ENCODE measurements around the gene IQCB1. TPM values are rescaled to one million over a fixed set of nuclear protein-coding genes. Genes with fewer than 3 reads are reported as not detected.
"Not testable (repeated sequence)": the region's sequence is repeated elsewhere in the genome, so short reads cannot be mapped to it uniquely, and the experiment has no call there.

Gene IQCB1
- total and polyA plus RNA-seq, 11 donors, result 5.1 to 10.3 (median 6.3) TPM

DNA sequence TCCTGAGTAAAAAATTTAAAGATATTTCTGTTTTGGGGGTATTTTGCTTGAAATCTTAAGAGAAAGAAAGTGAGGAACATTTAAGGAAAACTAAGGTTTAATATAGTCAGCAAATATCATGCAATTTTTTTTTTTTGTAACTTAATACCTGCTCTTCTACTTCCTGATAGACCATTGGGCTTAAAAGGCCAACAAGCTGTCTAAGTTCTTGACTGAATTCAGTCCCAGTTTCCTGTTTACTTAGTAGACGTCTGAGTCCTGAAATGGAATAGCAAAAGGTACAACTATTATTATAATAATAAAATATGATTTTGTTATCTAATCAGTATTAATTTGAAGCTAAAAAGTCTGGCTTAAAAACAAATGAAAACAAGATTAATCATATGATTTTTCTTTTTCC is 37.9 kb downstream of the IQCB1 start:
- Histone ChIP-seq H3K27ac (no peak overlapping the region), H3K36me3 (peaks cover 0 to 53% (median 28%) of the 10 kb centered on the region in 9 donors), H3K9me3 (no peaks in the 10 kb centered on the region), H3K4me1 (no peaks in the 10 kb centered on the region), H3K27me3 (no peaks in the 10 kb centered on the region), H3K4me3 (no peak overlapping the region)
- ATAC-seq (no peak), DNase-seq (no peak)
- WGBS, 4 donors, result 42 to 65% (median 54%) methylated on average over 1 of the region's 1 CpG
- intact Hi-C loops (cut with DNase I), result no loop called here
- TF ChIP-seq, protein P1, sequence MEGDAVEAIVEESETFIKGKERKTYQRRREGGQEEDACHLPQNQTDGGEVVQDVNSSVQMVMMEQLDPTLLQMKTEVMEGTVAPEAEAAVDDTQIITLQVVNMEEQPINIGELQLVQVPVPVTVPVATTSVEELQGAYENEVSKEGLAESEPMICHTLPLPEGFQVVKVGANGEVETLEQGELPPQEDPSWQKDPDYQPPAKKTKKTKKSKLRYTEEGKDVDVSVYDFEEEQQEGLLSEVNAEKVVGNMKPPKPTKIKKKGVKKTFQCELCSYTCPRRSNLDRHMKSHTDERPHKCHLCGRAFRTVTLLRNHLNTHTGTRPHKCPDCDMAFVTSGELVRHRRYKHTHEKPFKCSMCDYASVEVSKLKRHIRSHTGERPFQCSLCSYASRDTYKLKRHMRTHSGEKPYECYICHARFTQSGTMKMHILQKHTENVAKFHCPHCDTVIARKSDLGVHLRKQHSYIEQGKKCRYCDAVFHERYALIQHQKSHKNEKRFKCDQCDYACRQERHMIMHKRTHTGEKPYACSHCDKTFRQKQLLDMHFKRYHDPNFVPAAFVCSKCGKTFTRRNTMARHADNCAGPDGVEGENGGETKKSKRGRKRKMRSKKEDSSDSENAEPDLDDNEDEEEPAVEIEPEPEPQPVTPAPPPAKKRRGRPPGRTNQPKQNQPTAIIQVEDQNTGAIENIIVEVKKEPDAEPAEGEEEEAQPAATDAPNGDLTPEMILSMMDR (IDR thresholded peaks at IDR 0.05), result no peak
- no peak for TF ChIP-seq POLR2A (IDR thresholded peaks at IDR 0.05)

DNA sequence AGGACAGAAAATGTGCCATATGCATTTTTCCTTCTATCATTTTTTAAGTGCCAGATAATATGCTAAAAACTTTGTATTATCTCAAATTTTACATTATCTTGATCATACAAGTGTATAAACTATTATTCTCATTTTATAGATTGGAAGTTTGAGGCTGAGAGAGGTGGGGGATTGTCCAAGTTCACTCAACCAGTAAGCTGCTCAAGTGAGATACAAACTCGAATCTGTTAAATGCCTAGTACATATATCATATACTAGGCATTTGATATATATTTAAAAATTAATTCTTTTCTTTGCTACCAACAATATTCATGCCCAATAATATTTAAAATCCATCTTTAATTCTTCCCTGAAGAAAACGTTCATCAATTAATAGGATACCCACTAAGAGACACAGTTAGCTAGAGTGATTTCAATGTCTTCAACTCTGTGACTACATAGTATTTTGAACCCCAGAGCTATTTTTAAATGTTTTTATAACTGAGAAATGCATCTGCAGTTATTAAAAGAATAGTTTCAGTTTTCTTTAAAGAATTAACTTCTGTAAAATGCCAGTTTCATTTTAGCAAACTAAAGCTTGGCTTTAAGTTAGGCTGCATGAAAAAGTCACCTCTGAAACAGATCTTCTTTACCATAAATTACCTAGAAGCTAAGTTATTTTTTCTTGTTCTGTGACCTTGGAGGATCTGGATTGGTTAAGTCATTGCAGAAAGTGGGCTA is 40.4 kb downstream of the IQCB1 start:
- Histone ChIP-seq H3K9me3 (no peaks in the 10 kb centered on the region), H3K27ac (no peak overlapping the region), H3K36me3 (peaks cover 0 to 73% (median 37%) of the 10 kb centered on the region in 9 donors), H3K4me1 (no peaks in the 10 kb centered on the region), H3K4me3 (no peak overlapping the region), H3K27me3 (no peaks in the 10 kb centered on the region)
- intact Hi-C loops (cut with DNase I), result no loop called here
- no peak for DNase-seq
- TF ChIP-seq, protein P1 (IDR thresholded peaks at IDR 0.05), result no peak
- no peak for TF ChIP-seq POLR2A (IDR thresholded peaks at IDR 0.05)
- WGBS, 4 donors, result 90 to 95% (median 92%) methylated on average over 2 of the region's 2 CpGs
- no peak for ATAC-seq

DNA sequence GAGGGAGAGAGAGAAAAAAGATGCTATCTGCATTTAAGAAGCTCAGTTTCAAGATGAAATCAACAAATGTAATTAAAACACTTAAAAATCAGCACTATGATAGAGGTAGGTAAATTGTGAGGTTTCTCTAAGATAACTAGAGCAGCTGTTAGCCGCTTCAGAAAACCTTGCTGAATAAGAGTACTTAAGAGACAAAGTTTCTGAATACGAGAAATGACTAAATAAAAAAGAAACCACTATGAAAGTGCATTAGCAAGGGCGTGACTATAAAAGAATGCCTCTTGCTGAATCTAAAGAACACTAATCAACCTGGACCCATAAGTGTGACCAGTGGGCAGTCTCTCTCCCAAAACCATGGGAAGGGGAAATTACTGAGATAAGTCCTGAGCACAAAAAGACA is 41.8 kb downstream of the IQCB1 start:
- H3K4me1 ChIP-seq, result no peaks in the 10 kb centered on the region
- ATAC-seq, result no peak
- H3K36me3 ChIP-seq, result peaks cover 0 to 79% (median 37%) of the 10 kb centered on the region in 9 donors

GRCh38 chr3:121786485-121786884 is 48.4 kb downstream of the IQCB1 start:
- H3K27ac ChIP-seq, result peak overlapping the region in 3 of 12 donors; percentile 10 to 22 (median 20)
- H3K4me3 ChIP-seq, result no peak overlapping the region
- intact Hi-C loops (cut with DNase I), result no loop called here
- peaks cover 0 to 7% (median 0%) of the 10 kb centered on the region in 12 donors for H3K4me1 ChIP-seq
- no peaks in the 10 kb centered on the region for H3K27me3 ChIP-seq
- TF ChIP-seq, protein P1 (IDR thresholded peaks at IDR 0.05), result no peak
- TF ChIP-seq POLR2A (IDR thresholded peaks at IDR 0.05), result no peak
- DNase-seq, result no peak
- WGBS, 4 donors, result 41 to 49% (median 46%) methylated on average over 2 of the region's 2 CpGs
- H3K36me3 ChIP-seq, result peaks cover 2 to 89% (median 59%) of the 10 kb centered on the region in 9 donors
- H3K9me3 ChIP-seq, result no peaks in the 10 kb centered on the region
- ATAC-seq, result peak in 3 of 4 donors; percentile 11 to 60 (median 36)

More for the DNA sequence above, 41.8 kb downstream of the IQCB1 start:
- Histone ChIP-seq H3K4me3 (no peak overlapping the region), H3K9me3 (no peaks in the 10 kb centered on the region), H3K27me3 (no peaks in the 10 kb centered on the region), H3K27ac (no peak overlapping the region)
- WGBS, 4 donors, result 90 to 97% (median 95%) methylated on average over 3 of the region's 3 CpGs
- no peak for DNase-seq
- no peak for TF ChIP-seq POLR2A (IDR thresholded peaks at IDR 0.05)
- TF ChIP-seq, protein P1 (IDR thresholded peaks at IDR 0.05), result no peak
- intact Hi-C loops (cut with DNase I), result no loop called here

DNA sequence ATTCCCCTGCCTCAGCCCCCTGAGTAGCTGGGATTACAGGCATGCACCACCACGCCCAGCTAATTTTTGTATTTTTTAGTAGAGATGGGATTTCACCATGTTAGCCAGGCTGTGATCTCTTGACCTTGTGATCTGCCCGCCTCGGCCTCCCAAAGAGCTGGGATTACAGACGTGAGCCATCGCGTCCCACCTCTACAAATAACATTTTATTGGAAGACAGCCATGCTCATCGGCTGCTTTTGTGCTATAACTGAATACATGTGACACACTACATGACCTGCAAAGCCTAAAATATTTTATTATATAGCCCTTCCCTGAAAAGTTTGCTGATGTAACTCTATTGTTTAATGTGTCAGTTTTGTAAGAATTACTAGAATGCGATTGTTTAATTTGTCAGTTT is 52.1 kb downstream of the IQCB1 start:
- ATAC-seq, result peak in 3 of 4 donors; percentile 69 to 76 (median 71)
- H3K4me3 ChIP-seq; H3K9me3 ChIP-seq; H3K4me1 ChIP-seq; H3K27me3 ChIP-seq; intact Hi-C loops (cut with DNase I); H3K27ac ChIP-seq; DNase-seq: not testable (repeated sequence)
- WGBS, 4 donors, result 53 to 64% (median 58%) methylated on average over 8 of the region's 8 CpGs
- H3K36me3 ChIP-seq, result peaks cover 0 to 94% (median 61%) of the 10 kb centered on the region in 9 donors

All from heart left ventricle (tissue), 16 donors.